Measurements from ENCODE around the gene MSRB1. TPM values are rescaled to one million over a fixed set of nuclear protein-coding genes. Genes with fewer than 3 reads are reported as not detected.
"Not testable (repeated sequence)": the region's sequence is repeated elsewhere in the genome, so short reads cannot be mapped to it uniquely, and the experiment has no call there.

Gene MSRB1
- total and polyA plus RNA-seq, 2 donors (not counting 1 experiment from before 2014, with no cell fraction given), result 7.1 to 21.4 TPM

GRCh38 chr16:1958715-1959268 is 15.8 kb upstream of the MSRB1 start:
- Histone ChIP-seq H3K9ac (ENCODE audit: insufficient read depth, low read length) (no peak overlapping the region), H3K36me3 (ENCODE audit: control insufficient read depth, insufficient read depth, low read length) (peaks cover 24% of the 10 kb centered on the region), H3K4me2 (ENCODE audit: extremely low read depth, insufficient read depth, low read length) (peak overlapping the region; percentile 28), H3K27ac (ENCODE audit: insufficient read depth, low read length) (no peak overlapping the region), H3K4me3 (replicated peaks in 1 of 4; ENCODE audit: control extremely low read depth in 1 of 4, insufficient read depth in 1 of 4, low read depth in 3 of 4, low read length in 4 of 4) (peak overlapping the region in 1 of 4 experiments; percentile 82), H3K4me1 (ENCODE audit: control insufficient read depth, extremely low read depth, insufficient read depth, low read length) (peaks cover 6% of the 10 kb centered on the region), H3K79me2 (ENCODE audit: control insufficient read depth, insufficient read depth, low read length) (peaks cover 33% of the 10 kb centered on the region), H2AFZ (ENCODE audit: low read length) (peak overlapping the region; percentile 85), H3K27me3 (ENCODE audit: control insufficient read depth, insufficient read depth, low read length) (no peaks in the 10 kb centered on the region), H4K20me1 (ENCODE audit: control insufficient read depth, extremely low read depth, insufficient read depth, low read length) (no peaks in the 10 kb centered on the region), H3K9me3 (ENCODE audit: control insufficient read depth, insufficient read depth, low read depth, low read length) (no peaks in the 10 kb centered on the region)
- TF ChIP-seq CTCF (conservative IDR thresholded peaks at IDR 0.05 in 1 of 2, IDR thresholded peaks at IDR 0.05 in 1 of 2; ENCODE audit: low read depth in 1 of 2, low read length in 2 of 2), result no peak
- no peak for TF ChIP-seq EZH2 (IDR thresholded peaks at IDR 0.05; ENCODE audit: low read length, missing control alignments)
- DNase-seq (ENCODE audit: low read depth in 2 of 2), result no peak

GRCh38 chr16:1958143-1958491 is 15.1 kb upstream of the MSRB1 start:
- H2AFZ ChIP-seq (ENCODE audit: low read length); H3K27me3 ChIP-seq (ENCODE audit: control insufficient read depth, insufficient read depth, low read length); H3K4me3 ChIP-seq (replicated peaks in 1 of 4; ENCODE audit: control extremely low read depth in 1 of 4, insufficient read depth in 1 of 4, low read depth in 3 of 4, low read length in 4 of 4); H4K20me1 ChIP-seq (ENCODE audit: control insufficient read depth, extremely low read depth, insufficient read depth, low read length); H3K4me1 ChIP-seq (ENCODE audit: control insufficient read depth, extremely low read depth, insufficient read depth, low read length); DNase-seq (ENCODE audit: low read depth in 2 of 2); H3K27ac ChIP-seq (ENCODE audit: insufficient read depth, low read length); H3K9ac ChIP-seq (ENCODE audit: insufficient read depth, low read length); H3K4me2 ChIP-seq (ENCODE audit: extremely low read depth, insufficient read depth, low read length); H3K9me3 ChIP-seq (ENCODE audit: control insufficient read depth, insufficient read depth, low read depth, low read length): not testable (repeated sequence)
- Histone ChIP-seq H3K79me2 (ENCODE audit: control insufficient read depth, insufficient read depth, low read length) (peaks cover 26% of the 10 kb centered on the region), H3K36me3 (ENCODE audit: control insufficient read depth, insufficient read depth, low read length) (peaks cover 19% of the 10 kb centered on the region)

GRCh38 chr16:1957434-1958142 is 14.6 kb upstream of the MSRB1 start:
- peaks cover 15% of the 10 kb centered on the region for H3K36me3 ChIP-seq (ENCODE audit: control insufficient read depth, insufficient read depth, low read length)
- H3K27me3 ChIP-seq (ENCODE audit: control insufficient read depth, insufficient read depth, low read length); H3K4me2 ChIP-seq (ENCODE audit: extremely low read depth, insufficient read depth, low read length); H3K27ac ChIP-seq (ENCODE audit: insufficient read depth, low read length); H3K4me3 ChIP-seq (replicated peaks in 1 of 4; ENCODE audit: control extremely low read depth in 1 of 4, insufficient read depth in 1 of 4, low read depth in 3 of 4, low read length in 4 of 4); H2AFZ ChIP-seq (ENCODE audit: low read length); DNase-seq (ENCODE audit: low read depth in 2 of 2); H4K20me1 ChIP-seq (ENCODE audit: control insufficient read depth, extremely low read depth, insufficient read depth, low read length); H3K9me3 ChIP-seq (ENCODE audit: control insufficient read depth, insufficient read depth, low read depth, low read length); H3K4me1 ChIP-seq (ENCODE audit: control insufficient read depth, extremely low read depth, insufficient read depth, low read length); H3K9ac ChIP-seq (ENCODE audit: insufficient read depth, low read length): not testable (repeated sequence)
- H3K79me2 ChIP-seq (ENCODE audit: control insufficient read depth, insufficient read depth, low read length), result peaks cover 20% of the 10 kb centered on the region

GRCh38 chr16:1953734-1954133 is 10.7 kb upstream of the MSRB1 start:
- no peak for DNase-seq (ENCODE audit: low read depth in 2 of 2)
- Histone ChIP-seq H3K9me3 (ENCODE audit: control insufficient read depth, insufficient read depth, low read depth, low read length) (no peaks in the 10 kb centered on the region), H4K20me1 (ENCODE audit: control insufficient read depth, extremely low read depth, insufficient read depth, low read length) (no peaks in the 10 kb centered on the region), H3K4me2 (ENCODE audit: extremely low read depth, insufficient read depth, low read length) (no peak overlapping the region), H2AFZ (ENCODE audit: low read length) (no peak overlapping the region), H3K79me2 (ENCODE audit: control insufficient read depth, insufficient read depth, low read length) (no peaks in the 10 kb centered on the region), H3K9ac (ENCODE audit: insufficient read depth, low read length) (no peak overlapping the region), H3K27me3 (ENCODE audit: control insufficient read depth, insufficient read depth, low read length) (no peaks in the 10 kb centered on the region), H3K4me3 (replicated peaks in 1 of 4; ENCODE audit: control extremely low read depth in 1 of 4, insufficient read depth in 1 of 4, low read depth in 3 of 4, low read length in 4 of 4) (no peak overlapping the region), H3K36me3 (ENCODE audit: control insufficient read depth, insufficient read depth, low read length) (no peaks in the 10 kb centered on the region), H3K27ac (ENCODE audit: insufficient read depth, low read length) (no peak overlapping the region), H3K4me1 (ENCODE audit: control insufficient read depth, extremely low read depth, insufficient read depth, low read length) (no peaks in the 10 kb centered on the region)
- TF ChIP-seq CTCF (conservative IDR thresholded peaks at IDR 0.05 in 1 of 2, IDR thresholded peaks at IDR 0.05 in 1 of 2; ENCODE audit: low read depth in 1 of 2, low read length in 2 of 2) (no peak), EZH2 (IDR thresholded peaks at IDR 0.05; ENCODE audit: low read length, missing control alignments) (no peak)
